Measurements from ENCODE around the gene ANKRD20A1.
"Not testable (repeated sequence)": the region's sequence is repeated elsewhere in the genome, so short reads cannot be mapped to it uniquely, and the experiment has no call there.

Gene ANKRD20A1

DNA sequence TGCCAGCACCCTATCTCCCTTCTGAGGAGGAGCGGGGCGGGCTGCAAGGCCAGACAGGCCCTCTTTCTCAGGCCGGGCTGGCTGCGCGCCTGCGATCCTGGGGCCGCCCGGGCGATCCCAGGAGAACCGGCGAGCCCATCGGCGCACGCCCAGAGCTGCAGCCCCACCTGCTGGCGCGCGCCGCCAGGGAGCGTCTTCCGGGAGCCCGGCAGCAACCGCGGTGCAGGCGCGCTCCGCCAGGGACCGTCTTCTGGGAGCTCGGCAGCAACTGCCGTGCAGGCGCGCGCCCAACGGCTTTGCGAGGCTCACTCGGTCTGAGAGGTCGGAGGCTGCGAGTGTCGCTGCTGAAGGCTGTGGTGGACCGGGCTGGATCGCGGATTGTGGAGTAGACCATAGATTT is at the start of gene ANKRD20A1:
Gene ANKRD20A1, plus strand, starts transcription at position 61 of the 400 bp plus-strand sequence. CDS start 496 bp downstream, outside the sequence.
- not testable (repeated sequence) for DNase-seq

GRCh38 chr9:67832088-67832487 is 26.6 kb upstream of the ANKRD20A1 start:
- DNase-seq: not testable (repeated sequence)

All from NCI-H1048 (cell line).